Bone marrow (tissue), 2 donors: ENCODE measurements around the gene PLA2G2E.
A peak's percentile ranks its signal among the peaks of the same experiment; 100 is the strongest.
"Not testable (repeated sequence)": the region's sequence is repeated elsewhere in the genome, so short reads cannot be mapped to it uniquely, and the experiment has no call there.

Experiments
- DNase-seq, 2 donors: peaks; one replicate each; lab custom pipeline; 2025; lab: John Stamatoyannopoulos, UW

The PLA2G2E gene

GRCh38 chr1:19927130-19927421 is 3.7 kb upstream of the PLA2G2E start:
- not testable (repeated sequence) for DNase-seq

GRCh38 chr1:19926296-19927129 is 3.1 kb upstream of the PLA2G2E start:
- no peak for DNase-seq

- no peak for DNase-seq
Measured at GRCh38 chr1:19925342-19926070, 2.1 kb upstream of the PLA2G2E start.

GRCh38 chr1:19923953-19924346 is 533 bp upstream of the PLA2G2E start:
- DNase-seq: no peak

DNA sequence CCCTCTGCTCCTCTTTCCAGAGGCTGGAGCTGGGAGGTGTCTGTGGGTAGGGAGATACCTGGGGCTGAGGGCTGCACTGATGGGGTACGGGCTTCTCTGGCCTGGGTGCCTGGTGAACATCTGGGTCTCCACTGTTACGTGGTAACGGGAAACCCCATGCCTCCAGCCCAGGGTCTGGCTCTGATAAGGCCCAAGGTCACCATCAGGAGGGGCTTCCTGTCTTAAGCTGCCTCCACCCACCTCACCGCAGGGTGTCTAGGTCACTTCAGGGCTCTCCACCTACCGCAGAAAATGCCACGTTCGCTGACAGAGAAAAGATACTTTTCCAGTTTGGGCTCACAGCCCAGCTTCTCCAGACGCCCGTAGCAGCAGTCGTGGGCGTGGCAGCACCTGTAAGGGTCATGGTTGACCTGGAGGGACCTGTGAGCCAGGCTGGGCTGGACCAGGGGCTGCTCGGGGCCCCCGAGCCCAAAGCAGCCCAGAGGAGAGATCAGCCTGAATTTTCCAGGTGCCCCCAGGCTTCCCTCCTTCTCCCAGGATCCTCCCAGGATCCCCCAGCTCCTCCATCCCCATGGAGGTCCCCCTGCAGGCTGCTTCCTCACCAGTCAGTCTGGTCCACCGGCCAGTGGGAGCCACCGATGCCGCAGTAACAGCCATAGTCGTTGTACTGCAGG is 1.3 kb downstream of the PLA2G2E start:
- no peak for DNase-seq

GRCh38 chr1:19921310-19921709 is 2.1 kb downstream of the PLA2G2E start:
- DNase-seq: no peak

DNA sequence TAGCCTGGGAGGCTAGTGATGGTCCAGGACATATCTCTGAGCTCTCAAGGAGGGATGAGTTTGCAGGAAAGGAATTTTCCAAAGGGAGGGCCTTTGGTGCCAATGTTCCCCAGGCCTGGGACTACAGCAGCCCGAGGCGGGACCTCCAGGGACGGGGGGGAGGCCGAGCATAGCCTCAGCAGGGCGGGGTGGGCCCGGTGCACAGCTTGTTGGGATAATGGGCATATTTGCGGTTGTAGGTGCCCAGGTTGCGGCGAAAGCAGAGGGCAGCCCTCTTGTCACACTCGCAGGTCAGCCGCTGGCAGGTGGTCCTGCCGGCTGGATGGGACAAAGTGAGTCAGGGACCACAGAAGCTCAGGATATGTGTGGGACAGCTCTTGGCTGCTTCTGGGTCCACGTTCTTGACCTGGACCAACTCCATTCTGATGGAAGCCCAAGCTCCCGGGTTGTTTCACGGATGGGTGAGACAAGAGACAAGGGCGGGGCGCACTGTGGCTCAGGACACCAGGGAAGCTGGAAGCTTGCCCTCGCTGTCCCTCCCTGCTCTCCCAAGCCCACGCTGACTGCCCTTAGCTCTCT is 3.2 kb downstream of the PLA2G2E start:
- DNase-seq: no peak

GRCh38 chr1:19918057-19918456 is 5.4 kb downstream of the PLA2G2E start:
- DNase-seq: peak; percentile 25 to 42

DNA sequence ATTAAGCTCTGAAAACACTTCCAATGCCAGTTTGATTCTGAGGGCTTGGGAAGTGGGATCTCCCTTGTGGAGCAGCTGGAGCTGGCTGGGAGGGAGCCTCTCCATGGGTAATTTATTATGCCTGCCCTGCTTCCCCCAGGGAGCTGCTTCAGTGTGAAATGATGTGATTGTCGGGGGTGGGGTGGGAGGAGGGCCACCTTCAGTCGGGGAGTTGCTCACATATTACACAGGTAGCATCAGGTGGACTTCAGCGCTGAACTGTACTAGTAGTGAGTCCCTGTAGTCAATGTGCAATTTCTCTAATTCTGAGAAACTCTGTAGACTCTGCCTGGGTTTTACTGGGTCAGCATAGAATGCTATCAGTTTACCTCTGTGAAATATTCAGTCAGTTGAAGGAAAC is 12.8 kb downstream of the PLA2G2E start:
- no peak for DNase-seq

GRCh38 chr1:19909971-19910370 is 13.4 kb downstream of the PLA2G2E start:
- no peak for DNase-seq

- no peak for DNase-seq
Measured at GRCh38 chr1:19909392-19909791, 14.0 kb downstream of the PLA2G2E start.

GRCh38 chr1:19907456-19907855 is 16.0 kb downstream of the PLA2G2E start:
- DNase-seq: no peak

- no peak for DNase-seq
Measured at GRCh38 chr1:19903621-19904020, 19.8 kb downstream of the PLA2G2E start.

DNA sequence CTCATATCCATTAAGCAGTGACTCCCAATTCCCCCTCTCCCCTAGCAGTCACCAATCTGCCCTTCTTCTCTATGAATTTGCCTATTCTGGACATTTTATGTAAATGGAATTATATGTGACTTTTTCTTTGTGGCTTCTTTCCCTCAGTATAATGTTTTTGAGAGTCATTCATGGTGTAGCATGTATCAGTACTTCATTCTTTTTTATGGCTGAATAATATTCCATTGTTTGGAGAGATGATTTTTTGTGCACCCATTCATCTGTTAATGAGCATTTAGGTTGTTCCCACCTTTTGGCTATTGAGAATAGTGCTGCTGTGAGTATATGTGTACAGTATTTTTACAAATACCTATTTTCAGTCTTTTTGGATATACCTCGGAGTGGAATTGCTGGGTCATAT is 21.8 kb downstream of the PLA2G2E start:
- DNase-seq: no peak

GRCh38 chr1:19894218-19894617 is 29.2 kb downstream of the PLA2G2E start:
- DNase-seq: no peak

GRCh38 chr1:19893687-19894086 is 29.7 kb downstream of the PLA2G2E start:
- no peak for DNase-seq

DNA sequence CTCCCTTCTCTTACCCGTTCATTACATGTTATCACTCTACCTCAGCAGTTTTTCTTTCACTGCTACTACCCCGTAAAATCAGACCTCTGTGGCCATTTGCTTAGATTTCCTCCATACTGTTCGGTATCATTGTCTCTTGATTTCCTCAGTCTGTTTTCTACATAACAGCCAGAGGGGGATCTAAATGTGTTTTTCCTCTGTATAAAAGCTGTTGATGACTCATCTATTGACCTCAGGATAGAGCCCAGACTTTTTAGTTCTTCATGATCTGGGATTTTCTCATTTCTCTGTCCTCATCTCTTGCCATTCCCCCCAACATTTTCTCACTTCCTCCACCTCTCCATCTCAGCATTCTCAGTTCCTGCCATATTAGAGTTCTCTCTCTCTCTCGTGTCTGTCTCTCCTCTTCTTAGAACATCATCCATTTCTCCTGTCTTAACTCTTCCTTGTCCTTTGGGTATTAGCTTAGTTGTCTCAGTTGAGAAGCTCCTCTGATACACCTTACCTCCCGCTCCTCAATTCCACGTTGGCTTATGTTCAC is 30.7 kb downstream of the PLA2G2E start:
- DNase-seq: no peak

DNA sequence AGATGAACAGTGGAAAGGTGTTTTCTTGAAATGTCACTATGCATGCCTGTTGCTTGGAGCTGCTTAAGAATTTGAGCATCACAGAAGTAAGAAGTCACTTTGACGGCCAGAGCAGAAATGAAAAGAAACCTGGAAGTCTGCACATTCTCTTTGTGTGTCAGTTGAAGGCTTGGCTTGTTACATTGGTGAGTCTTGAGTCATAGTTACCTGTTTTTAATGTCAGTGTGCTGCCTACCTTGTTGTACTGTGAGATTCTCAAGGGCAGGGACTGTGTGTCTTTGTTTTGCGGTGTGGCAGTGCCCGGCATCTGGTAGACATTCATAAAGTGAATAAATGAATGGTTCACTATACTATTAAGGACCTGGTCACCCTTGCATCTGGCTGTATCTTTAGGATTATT is 31.3 kb downstream of the PLA2G2E start:
- DNase-seq: no peak

DNA sequence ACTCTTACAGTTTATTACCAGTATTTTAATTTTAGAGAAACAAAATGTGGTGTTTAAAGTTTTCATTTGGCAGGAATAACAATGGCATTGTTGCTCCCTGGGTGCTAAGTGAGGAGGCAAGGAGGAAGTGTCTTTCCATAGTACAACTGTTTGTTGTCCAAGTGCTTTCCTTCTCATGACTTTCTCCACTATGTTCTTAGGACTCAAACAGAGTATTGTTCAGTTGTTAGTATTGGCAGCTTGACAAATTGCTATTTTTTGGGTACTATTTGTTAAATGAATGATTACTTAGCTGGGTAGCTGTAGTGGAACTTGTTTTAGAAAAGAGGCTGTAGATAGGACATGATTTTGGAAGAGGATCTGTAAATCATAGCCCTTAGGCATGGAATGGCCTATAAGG is 33.8 kb downstream of the PLA2G2E start:
- no peak for DNase-seq

- no peak for DNase-seq
Measured at GRCh38 chr1:19888112-19888511, 35.3 kb downstream of the PLA2G2E start.

DNA sequence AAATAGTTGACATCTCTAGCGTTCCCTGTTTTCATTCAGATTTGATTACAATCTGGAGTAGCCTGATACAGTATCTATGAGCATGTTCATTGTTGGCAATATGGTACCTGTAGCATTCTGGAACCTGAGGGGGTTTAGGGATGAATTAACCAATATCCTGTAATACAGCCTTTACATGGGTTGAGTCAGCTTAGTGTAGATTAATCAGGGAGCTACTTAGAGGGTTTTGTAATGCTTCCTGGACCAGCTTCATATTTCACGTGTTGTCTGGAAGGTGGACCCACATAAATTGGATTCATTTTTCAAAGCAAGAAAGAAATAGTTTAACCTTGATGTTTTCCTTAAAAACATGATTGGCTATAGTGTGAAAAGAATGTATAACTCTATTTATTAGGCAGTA is 37.6 kb downstream of the PLA2G2E start:
- no peak for DNase-seq

DNA sequence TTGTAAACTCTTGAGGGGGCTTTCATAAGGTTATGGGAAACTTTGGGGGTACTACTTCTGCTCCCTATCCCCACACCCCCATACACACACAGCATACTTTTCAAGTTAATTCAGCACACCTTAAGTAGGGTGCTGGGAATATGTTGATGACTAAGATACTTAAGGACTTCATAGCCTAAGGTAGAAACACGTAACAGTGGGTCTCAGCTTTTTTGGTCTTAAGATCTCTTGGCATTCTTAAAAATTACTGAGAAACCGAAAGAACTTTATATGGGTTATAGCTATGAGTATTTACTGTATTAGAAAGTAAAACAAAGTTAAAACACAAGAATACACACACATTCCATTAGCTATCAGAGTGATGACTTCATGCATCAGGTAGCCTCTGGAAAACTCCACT is 39.1 kb downstream of the PLA2G2E start:
- DNase-seq: no peak
